ENCODE results near the gene RPL6. TPM values are rescaled to one million over a fixed set of nuclear protein-coding genes. Genes with fewer than 3 reads are reported as not detected.

RPL6 gene
- total and polyA plus RNA-seq, 10 of the 15 experiments (the other 5 are each of a cell fraction or from before 2014, with no cell fraction given) = 801 to 3,690 (median 2,265) TPM

GRCh38 chr12:112374166-112374740 lies 35.2 kb downstream of the RPL6 start (continued):
- TF ChIP-seq, protein P1, sequence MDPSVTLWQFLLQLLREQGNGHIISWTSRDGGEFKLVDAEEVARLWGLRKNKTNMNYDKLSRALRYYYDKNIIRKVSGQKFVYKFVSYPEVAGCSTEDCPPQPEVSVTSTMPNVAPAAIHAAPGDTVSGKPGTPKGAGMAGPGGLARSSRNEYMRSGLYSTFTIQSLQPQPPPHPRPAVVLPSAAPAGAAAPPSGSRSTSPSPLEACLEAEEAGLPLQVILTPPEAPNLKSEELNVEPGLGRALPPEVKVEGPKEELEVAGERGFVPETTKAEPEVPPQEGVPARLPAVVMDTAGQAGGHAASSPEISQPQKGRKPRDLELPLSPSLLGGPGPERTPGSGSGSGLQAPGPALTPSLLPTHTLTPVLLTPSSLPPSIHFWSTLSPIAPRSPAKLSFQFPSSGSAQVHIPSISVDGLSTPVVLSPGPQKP (IDR thresholded peaks at IDR 0.05; ENCODE audit: low read depth, low read length) = no peak
- no peak for TF ChIP-seq EZH2 (IDR thresholded peaks at IDR 0.05; ENCODE audit: borderline replicate concordance, control insufficient read depth, low read depth, low read length)

GRCh38 chr12:112370868-112371510 lies 38.4 kb downstream of the RPL6 start:
- TF ChIP-seq CBX5 (IDR thresholded peaks at IDR 0.05; ENCODE audit: low read depth) (no peak), PAX5 (IDR thresholded peaks at IDR 0.05; ENCODE audit: borderline replicate concordance, low read depth, low read length) (no peak), CEBPB (IDR thresholded peaks at IDR 0.05; ENCODE audit: borderline replicate concordance in 1 of 2, low read depth in 2 of 2, low read length in 2 of 2) (no peak), SUPT20H (IDR thresholded peaks at IDR 0.05; ENCODE audit: borderline replicate concordance, control insufficient read depth, low read depth, low read length) (no peak), EED (IDR thresholded peaks at IDR 0.05; ENCODE audit: low read depth) (0 out of 2 replicates have a peak, but pooled peaks have one; percentile 17), ETV6 (conservative IDR thresholded peaks at IDR 0.05 in 1 of 2, IDR thresholded peaks at IDR 0.05 in 1 of 2; ENCODE audit: borderline replicate concordance in 1 of 2, low read depth in 1 of 2) (no peak), SUZ12 (IDR thresholded peaks at IDR 0.05; ENCODE audit: unreplicated experiment) (no peak), NFXL1 (IDR thresholded peaks at IDR 0.05; ENCODE audit: borderline replicate concordance) (no peak), LARP7 (IDR thresholded peaks at IDR 0.05) (no peak)
- Histone ChIP-seq H3K9me3 (replicated peaks; ENCODE audit: control insufficient read depth, insufficient read depth, low read length) (no peaks in the 10 kb centered on the region; the same call in 2 of the 3 replicates), H3K4me3 (no peak overlapping the region), H3K27ac (ENCODE audit: control insufficient read depth, insufficient read depth) (no peak overlapping the region), H4K20me1 (ENCODE audit: control insufficient read depth, insufficient read depth) (no peaks in the 10 kb centered on the region), H3K4me2 (ENCODE audit: control insufficient read depth, insufficient read depth) (peak overlapping the region; percentile 47; the same call in 1 of the 2 replicates), H3K9ac (ENCODE audit: control insufficient read depth, insufficient read depth, low read length) (no peak overlapping the region), H3K79me2 (ENCODE audit: control insufficient read depth, insufficient read depth, low read length) (peaks cover 44% of the 10 kb centered on the region), H2AFZ (ENCODE audit: control insufficient read depth, low read depth, low read length) (no peak overlapping the region), H3K36me3 (ENCODE audit: control insufficient read depth in 2 of 2, insufficient read depth in 2 of 2, low read length in 1 of 2) (no peaks in the 10 kb centered on the region; a peak in 2 of 4 replicates), H3K4me1 (ENCODE audit: control insufficient read depth, insufficient read depth, low read length) (peaks cover 5% of the 10 kb centered on the region; the same call in 1 of the 2 replicates), H3K27me3 (replicated peaks in 1 of 2; ENCODE audit: control insufficient read depth in 2 of 2, insufficient read depth in 2 of 2, low read length in 1 of 2) (no peaks in the 10 kb centered on the region)
- no TSS peak for BruUV-seq (replicated peaks)
- ChIA-PET POLR2A (no interaction called here), CTCF (interaction anchor here (0.6 to 1.8 kb wide), 4 partner anchors 172 to 1625 kb away, joined by 3 to 7 read pairs (median 3); no protein-coding TSS in a partner anchor), SMC1A (ENCODE audit: uncharacterized antibody, unreplicated experiment) (interaction anchor here (1.3 to 1.8 kb wide), 3 partner anchors 16 to 21 kb away, joined by 3 to 6 read pairs (median 4); no protein-coding TSS in a partner anchor), RAD21 (ENCODE audit: unreplicated experiment) (no interaction called here)
- 66% methylated on average over 8 of the region's 8 CpGs for WGBS (ENCODE audit: insufficient coverage, insufficient replicate concordance, low lambda C conversion rate, missing lambda C conversion rate)
- DNase-seq (ENCODE audit: low read depth, low spot score) (no peak), FAIRE-seq (no peak), ATAC-seq (no peak; the same call in 2 of the 3 replicates)
- intact Hi-C loops (cut with micrococcal nuclease; ENCODE audit: unreplicated experiment) (no loop called here), in situ Hi-C loops (cut with MboI) (no loop called here)

Measured in GM12878 (cell line).